Erythroblast (primary cell): Measurements from ENCODE around the gene TAOK2.
A peak's percentile ranks its signal among the peaks of the same experiment; 100 is the strongest.
"Not testable (repeated sequence)": the region's sequence is repeated elsewhere in the genome, so short reads cannot be mapped to it uniquely, and the experiment has no call there.

Experiments used
- DNase-seq, 2 experiments: peaks; one replicate each; lab custom pipeline; 2025; lab: John Stamatoyannopoulos, UW
- GATA1 ChIP-seq: IDR thresholded peaks from 2 replicates; pipeline ENCODE4 v1.6.1; 2011; ENCODE audit warnings: low read depth, mild to moderate bottlenecking, control low read depth, low read length, moderate library complexity
- POLR2A ChIP-seq: IDR thresholded peaks from 2 replicates; pipeline ENCODE4 v1.6.1; 2011; ENCODE audit warnings: mild to moderate bottlenecking, low read length

The TAOK2 gene

GRCh38 chr16:29973384-29974246 is at the start of gene TAOK2:
Gene TAOK2 (plus strand): TSS chr16:29973868. CDS start chr16:29977773, 3,905 bp downstream.
- DNase-seq: peak; percentile 98 to 99
- TF ChIP-seq GATA1 (no peak), POLR2A (peak; percentile 81)

GRCh38 chr16:29925105-29925756 is 48.4 kb upstream of the TAOK2 start:
- DNase-seq: peak in 1 of 2 experiments; percentile 54
- TF ChIP-seq GATA1 (no peak), POLR2A (no peak)

- peak; percentile 91 for TF ChIP-seq POLR2A
- no peak for TF ChIP-seq GATA1
These were observed 47.6 kb upstream of the TAOK2 start, which contains the start of gene KCTD13 for GRCh38 chr16:29925781-29926710. Gene KCTD13 (minus strand): TSS chr16:29926226. CDS start chr16:29926033, 193 bp downstream.

GRCh38 chr16:29926711-29927052 is 47.0 kb upstream of the TAOK2 start:
- DNase-seq: no peak

More at GRCh38 chr16:29925781-29926710, 47.6 kb upstream of the TAOK2 start, which contains the start of gene KCTD13:
- peak; percentile 90 to 95 for DNase-seq

GRCh38 chr16:29927070-29927905 is 46.4 kb upstream of the TAOK2 start:
- TF ChIP-seq POLR2A: no peak
- no peak for TF ChIP-seq GATA1
- no peak for DNase-seq

More at GRCh38 chr16:29926711-29927052, 47.0 kb upstream of the TAOK2 start:
- no peak for TF ChIP-seq POLR2A
- no peak for TF ChIP-seq GATA1

GRCh38 chr16:29931750-29932149 is 41.9 kb upstream of the TAOK2 start:
- DNase-seq: not testable (repeated sequence)

- DNase-seq: no peak
- TF ChIP-seq GATA1: no peak
These were observed 33.0 kb upstream of the TAOK2 start for GRCh38 chr16:29940656-29941055.

GRCh38 chr16:29943846-29944799 is 29.5 kb upstream of the TAOK2 start:
- DNase-seq: no peak
- TF ChIP-seq GATA1 (no peak), POLR2A (no peak)

- TF ChIP-seq GATA1 (no peak), POLR2A (no peak)
- no peak for DNase-seq
These were observed 25.8 kb upstream of the TAOK2 start for GRCh38 chr16:29947897-29948296.

GRCh38 chr16:29950806-29951461 is 22.7 kb upstream of the TAOK2 start:
- TF ChIP-seq GATA1: no peak
- no peak for TF ChIP-seq POLR2A
- DNase-seq: no peak

GRCh38 chr16:29951625-29952365 is 21.9 kb upstream of the TAOK2 start:
- TF ChIP-seq POLR2A (no peak), GATA1 (no peak)
- no peak for DNase-seq
